Adipocyte (in vitro differentiated cells): ENCODE measurements around the gene PRKN.
A peak's percentile ranks its signal among the peaks of the same experiment; 100 is the strongest.
"Not testable (repeated sequence)": the region's sequence is repeated elsewhere in the genome, so short reads cannot be mapped to it uniquely, and the experiment has no call there.

Experiments used
- DNase-seq: peaks from one replicate; pipeline ENCODE4 v3.0.0-alpha.2; 2015; ENCODE audit warnings: low read depth
- H3K27me3 ChIP-seq: replicated peaks from 2 replicates; pipeline ENCODE4 v1.7.0; 2013; ENCODE audit warnings: mild to moderate bottlenecking, low read length, moderate library complexity; ENCODE audit not compliant: control insufficient read depth, insufficient read depth
- H3K36me3 ChIP-seq: 2 replicates; pipeline ENCODE4 v1.7.0; 2013; ENCODE audit warnings: low read length, mild to moderate bottlenecking, moderate library complexity; ENCODE audit not compliant: control insufficient read depth, insufficient read depth, severe bottlenecking
- H3K4me1 ChIP-seq: 2 replicates; pipeline ENCODE4 v1.7.0; 2013; ENCODE audit warnings: mild to moderate bottlenecking, low read length, moderate library complexity; ENCODE audit not compliant: control insufficient read depth, insufficient read depth
- H3K4me3 ChIP-seq: 2 replicates; pipeline ENCODE4 v1.7.0; 2013; ENCODE audit warnings: mild to moderate bottlenecking, low read length, moderate library complexity
- H3K9ac ChIP-seq: 2 replicates; pipeline ENCODE4 v1.7.0; 2013; ENCODE audit warnings: mild to moderate bottlenecking, low read length, moderate library complexity
- H3K9me3 ChIP-seq: 2 replicates; pipeline ENCODE4 v1.7.0; 2013; ENCODE audit warnings: mild to moderate bottlenecking, low read length, moderate library complexity; ENCODE audit not compliant: control insufficient read depth

Gene PRKN

DNA sequence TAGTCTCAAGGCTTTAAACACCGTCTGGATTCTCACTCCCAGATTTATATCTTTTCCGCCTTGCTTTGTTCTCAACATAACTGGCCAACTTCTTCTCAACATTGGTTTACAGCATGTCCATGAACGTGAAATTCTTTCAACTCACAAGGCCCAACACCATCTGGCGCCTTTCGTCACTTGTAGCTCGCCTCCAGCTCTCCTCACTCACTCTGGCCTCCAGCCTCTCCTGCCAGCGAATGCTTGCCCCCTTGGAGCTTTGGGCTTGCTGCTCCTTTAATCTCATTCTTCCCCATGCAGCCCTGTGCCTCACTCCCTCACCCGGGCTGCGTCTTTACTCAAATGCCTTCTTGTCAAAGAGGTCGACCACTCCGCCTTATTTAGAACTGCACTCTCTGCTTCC is 324.5 kb downstream of the PRKN start:
- H3K36me3 ChIP-seq: no peaks in the 10 kb centered on the region
- H3K4me1 ChIP-seq: no peaks in the 10 kb centered on the region
- H3K9me3 ChIP-seq: peaks cover 4% of the 10 kb centered on the region
- no peak for DNase-seq
- no peaks in the 10 kb centered on the region for H3K27me3 ChIP-seq
- H3K9ac ChIP-seq: no peak overlapping the region
- H3K4me3 ChIP-seq: no peak overlapping the region

GRCh38 chr6:162395181-162395580 is 332.4 kb downstream of the PRKN start:
- Histone ChIP-seq H3K36me3 (no peaks in the 10 kb centered on the region), H3K27me3 (no peaks in the 10 kb centered on the region), H3K9me3 (peaks cover 4% of the 10 kb centered on the region), H3K9ac (no peak overlapping the region), H3K4me3 (no peak overlapping the region), H3K4me1 (peaks cover 9% of the 10 kb centered on the region)
- DNase-seq: no peak

- H3K36me3 ChIP-seq, H3K9me3 ChIP-seq, H3K27me3 ChIP-seq: not testable (repeated sequence)
- peak; percentile 60 for DNase-seq
- H3K9ac ChIP-seq: peak overlapping the region; percentile 65
- H3K4me1 ChIP-seq: peaks cover 33% of the 10 kb centered on the region
- peak overlapping the region; percentile 79 for H3K4me3 ChIP-seq
Observed at GRCh38 chr6:162390961-162391811, 336.4 kb downstream of the PRKN start.

DNA sequence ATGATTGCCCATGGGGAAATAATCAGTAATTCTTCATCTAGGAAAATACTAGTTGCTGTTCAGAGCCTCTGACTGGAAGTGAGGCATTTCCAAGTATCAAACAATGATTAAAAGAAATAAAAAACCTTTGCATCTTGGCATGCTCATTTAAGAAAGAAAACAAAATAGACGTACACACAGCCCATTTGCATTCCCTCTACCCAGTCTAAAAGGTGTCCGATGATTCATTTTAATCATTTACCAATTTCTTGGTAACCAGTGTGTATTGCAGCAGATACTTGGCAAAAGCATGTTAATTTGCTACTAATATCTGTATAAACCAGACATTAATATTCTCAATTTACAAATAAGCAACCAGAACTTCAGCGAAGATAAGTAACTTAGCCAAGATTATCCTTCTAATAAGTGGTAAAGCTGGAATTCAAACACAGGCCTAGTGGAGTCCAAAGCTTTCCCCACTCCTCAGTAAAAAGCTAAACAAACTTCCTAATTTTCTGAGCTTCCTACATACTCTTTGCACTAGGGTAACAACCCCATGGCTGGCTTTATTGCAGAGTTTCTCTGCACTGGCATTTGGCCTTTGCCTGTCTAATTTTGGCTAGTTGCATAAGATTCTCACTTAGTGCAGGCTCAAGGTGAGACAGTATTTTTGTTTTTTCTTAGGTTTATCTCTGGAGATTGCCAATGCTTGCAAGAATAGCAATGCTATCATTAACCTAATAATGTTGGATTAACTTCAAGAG is 338.1 kb downstream of the PRKN start:
- H3K27me3 ChIP-seq: no peaks in the 10 kb centered on the region
- DNase-seq: no peak
- no peak overlapping the region for H3K9ac ChIP-seq
- no peaks in the 10 kb centered on the region for H3K9me3 ChIP-seq
- H3K4me3 ChIP-seq: no peak overlapping the region
- H3K4me1 ChIP-seq: peaks cover 33% of the 10 kb centered on the region
- no peaks in the 10 kb centered on the region for H3K36me3 ChIP-seq

GRCh38 chr6:162388383-162388777 is 339.2 kb downstream of the PRKN start:
- DNase-seq: no peak
- Histone ChIP-seq H3K9ac (no peak overlapping the region), H3K4me3 (no peak overlapping the region), H3K4me1 (peaks cover 33% of the 10 kb centered on the region), H3K36me3 (no peaks in the 10 kb centered on the region), H3K9me3 (no peaks in the 10 kb centered on the region), H3K27me3 (no peaks in the 10 kb centered on the region)

- no peaks in the 10 kb centered on the region for H3K36me3 ChIP-seq
- no peak for DNase-seq
Observed at GRCh38 chr6:162387718-162388382, 339.7 kb downstream of the PRKN start.

DNA sequence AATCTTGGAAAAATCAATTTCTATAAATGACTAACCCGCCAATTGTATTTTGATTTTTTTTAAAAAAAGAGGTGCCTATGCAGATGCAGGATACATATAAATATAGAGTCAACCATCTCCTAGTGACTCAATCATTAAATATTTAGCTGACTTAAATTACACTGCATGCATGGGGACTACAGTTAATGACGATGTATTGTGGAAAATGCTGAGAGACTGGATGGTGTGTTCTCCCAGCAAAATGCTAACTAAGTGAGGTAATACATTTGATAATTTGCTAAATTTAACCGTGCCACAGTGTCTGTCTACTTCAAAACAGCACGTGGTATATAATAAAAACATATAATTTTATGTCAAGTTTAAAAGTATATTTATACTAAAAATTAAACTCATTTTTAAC is 341.6 kb downstream of the PRKN start:
- Histone ChIP-seq H3K36me3 (no peaks in the 10 kb centered on the region), H3K27me3 (no peaks in the 10 kb centered on the region), H3K4me3 (no peak overlapping the region), H3K9ac (no peak overlapping the region), H3K9me3 (no peaks in the 10 kb centered on the region), H3K4me1 (peaks cover 29% of the 10 kb centered on the region)
- DNase-seq: no peak

More at GRCh38 chr6:162387718-162388382, 339.7 kb downstream of the PRKN start:
- H3K27me3 ChIP-seq: no peaks in the 10 kb centered on the region
- H3K9ac ChIP-seq: peak overlapping the region; percentile 52
- peaks cover 33% of the 10 kb centered on the region for H3K4me1 ChIP-seq
- peak overlapping the region; percentile 63 for H3K4me3 ChIP-seq
- H3K9me3 ChIP-seq: no peaks in the 10 kb centered on the region

GRCh38 chr6:162379757-162380409 is 347.7 kb downstream of the PRKN start:
- Histone ChIP-seq H3K36me3 (no peaks in the 10 kb centered on the region), H3K27me3 (no peaks in the 10 kb centered on the region), H3K4me3 (no peak overlapping the region), H3K4me1 (peaks cover 6% of the 10 kb centered on the region), H3K9me3 (no peaks in the 10 kb centered on the region), H3K9ac (no peak overlapping the region)
- DNase-seq: peak; percentile 1

DNA sequence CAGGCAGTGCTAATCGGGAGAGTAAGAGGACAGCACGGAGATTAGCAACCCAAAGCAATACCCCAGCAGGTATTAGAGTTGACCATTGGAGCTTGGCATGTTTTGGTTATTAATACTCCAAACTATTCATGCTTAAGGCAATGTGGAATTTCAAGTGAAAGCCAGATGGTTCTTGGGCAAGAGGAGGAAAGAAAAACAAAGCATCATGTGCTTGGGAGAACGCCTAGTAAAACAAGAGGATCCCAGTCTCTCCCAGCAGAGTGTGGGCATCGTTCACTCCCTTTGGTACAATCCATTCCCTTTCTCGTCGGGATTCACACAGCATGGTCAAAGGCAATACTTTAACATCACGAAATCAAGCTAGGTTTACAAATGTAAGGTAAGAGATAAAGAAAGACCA is 349.8 kb downstream of the PRKN start:
- no peak for DNase-seq
- Histone ChIP-seq H3K36me3 (no peaks in the 10 kb centered on the region), H3K9ac (no peak overlapping the region), H3K4me3 (no peak overlapping the region), H3K27me3 (no peaks in the 10 kb centered on the region), H3K4me1 (peaks cover 6% of the 10 kb centered on the region), H3K9me3 (no peaks in the 10 kb centered on the region)

- Histone ChIP-seq H3K9ac (no peak overlapping the region), H3K27me3 (no peaks in the 10 kb centered on the region), H3K4me1 (peaks cover 6% of the 10 kb centered on the region), H3K9me3 (no peaks in the 10 kb centered on the region), H3K4me3 (no peak overlapping the region), H3K36me3 (no peaks in the 10 kb centered on the region)
- DNase-seq: no peak
Observed at GRCh38 chr6:162373868-162374267, 353.7 kb downstream of the PRKN start.

DNA sequence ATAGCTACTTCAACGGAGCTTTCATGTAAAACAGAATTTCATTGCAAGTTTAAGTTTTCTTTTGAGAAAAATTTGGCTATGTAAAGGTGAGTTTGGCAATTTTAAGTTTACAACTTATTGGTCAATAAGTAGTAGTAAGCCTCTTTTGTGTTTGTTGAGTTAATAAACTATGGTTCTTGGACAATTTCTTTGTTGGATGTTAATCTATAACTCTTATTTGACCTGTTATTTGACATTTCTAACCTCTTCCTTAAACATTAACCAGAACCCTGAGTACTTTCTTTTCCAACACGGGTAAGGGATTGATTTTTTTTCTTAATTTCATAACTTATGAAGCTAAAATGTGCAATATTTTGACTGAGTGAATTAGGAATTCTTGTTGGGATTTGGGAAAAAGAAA is 354.4 kb downstream of the PRKN start:
- H3K9me3 ChIP-seq: no peaks in the 10 kb centered on the region
- H3K27me3 ChIP-seq: no peaks in the 10 kb centered on the region
- no peak overlapping the region for H3K9ac ChIP-seq
- H3K4me3 ChIP-seq: no peak overlapping the region
- H3K36me3 ChIP-seq: no peaks in the 10 kb centered on the region
- no peak for DNase-seq
- H3K4me1 ChIP-seq: peaks cover 6% of the 10 kb centered on the region
